HFFc6 (cell line): ENCODE results near the gene CD52. TPM values are rescaled to one million over a fixed set of nuclear protein-coding genes. Genes with fewer than 3 reads are reported as not detected.
A peak's percentile ranks its signal among the peaks of the same experiment; 100 is the strongest.

Source experiments
- DNase-seq: peaks from one replicate; pipeline ENCODE4 v3.0.0-alpha.2; 2018
- H3K27ac Mint-ChIP-seq: 2 replicates; pipeline ENCODE4 v1.8.0; 2020; ENCODE audit warnings: mild to moderate bottlenecking, mixed read lengths
- H3K27me3 Mint-ChIP-seq: 2 replicates; pipeline ENCODE4 v1.8.0; 2021; ENCODE audit warnings: mild to moderate bottlenecking, moderate library complexity, mixed read lengths; ENCODE audit not compliant: insufficient read depth
- H3K36me3 Mint-ChIP-seq: 2 replicates; pipeline ENCODE4 v1.8.0; 2021; ENCODE audit warnings: low read depth, mixed read lengths
- H3K4me1 Mint-ChIP-seq: 2 replicates; pipeline ENCODE4 v1.8.0; 2020; ENCODE audit warnings: low read depth, mixed read lengths
- H3K4me3 Mint-ChIP-seq: 2 replicates; pipeline ENCODE4 v1.8.0; 2020; ENCODE audit warnings: mild to moderate bottlenecking, moderate library complexity, mixed read lengths
- H3K9me3 Mint-ChIP-seq: 2 replicates; pipeline ENCODE4 v1.8.0; 2020; ENCODE audit warnings: mild to moderate bottlenecking, mixed read lengths
- total RNA-seq, 6 experiments: library from RNA; stranded (reverse); fragmentation: NEBNext Ultra II Directional; extraction: Animal tissue kit (Norgen Biotek cat#: 25700); gene quantifications; 2 replicates in 1 of 6; 3 replicates in 5 of 6; pipeline ENCODE4 v1.2.3, GENCODE V29; 2021
- TF ChIP-seq, protein P1 (sequence below): fragments of 200-600 bp; sonication (generic); IDR thresholded peaks from 2 replicates; pipeline ENCODE4 v1.5.0; 2021; ENCODE audit warnings: antibody characterized with exemption, mild to moderate bottlenecking

Gene CD52
- total RNA-seq, 6 experiments from 2014 or later: not detected

- Mint-ChIP-seq H3K9me3 (no peaks in the 10 kb centered on the region), H3K27me3 (peaks cover 6% of the 10 kb centered on the region), H3K36me3 (no peaks in the 10 kb centered on the region), H3K4me3 (peak overlapping the region; percentile 7; the same call in 1 of the 2 replicates), H3K4me1 (peaks cover 35% of the 10 kb centered on the region), H3K27ac (peak overlapping the region; percentile 64)
- DNase-seq: peak; percentile 92
- TF ChIP-seq, protein P1, sequence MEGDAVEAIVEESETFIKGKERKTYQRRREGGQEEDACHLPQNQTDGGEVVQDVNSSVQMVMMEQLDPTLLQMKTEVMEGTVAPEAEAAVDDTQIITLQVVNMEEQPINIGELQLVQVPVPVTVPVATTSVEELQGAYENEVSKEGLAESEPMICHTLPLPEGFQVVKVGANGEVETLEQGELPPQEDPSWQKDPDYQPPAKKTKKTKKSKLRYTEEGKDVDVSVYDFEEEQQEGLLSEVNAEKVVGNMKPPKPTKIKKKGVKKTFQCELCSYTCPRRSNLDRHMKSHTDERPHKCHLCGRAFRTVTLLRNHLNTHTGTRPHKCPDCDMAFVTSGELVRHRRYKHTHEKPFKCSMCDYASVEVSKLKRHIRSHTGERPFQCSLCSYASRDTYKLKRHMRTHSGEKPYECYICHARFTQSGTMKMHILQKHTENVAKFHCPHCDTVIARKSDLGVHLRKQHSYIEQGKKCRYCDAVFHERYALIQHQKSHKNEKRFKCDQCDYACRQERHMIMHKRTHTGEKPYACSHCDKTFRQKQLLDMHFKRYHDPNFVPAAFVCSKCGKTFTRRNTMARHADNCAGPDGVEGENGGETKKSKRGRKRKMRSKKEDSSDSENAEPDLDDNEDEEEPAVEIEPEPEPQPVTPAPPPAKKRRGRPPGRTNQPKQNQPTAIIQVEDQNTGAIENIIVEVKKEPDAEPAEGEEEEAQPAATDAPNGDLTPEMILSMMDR: no peak
Measured at GRCh38 chr1:26349188-26349876, 31.6 kb downstream of the CD52 start.

- no peak overlapping the region for H3K4me3 Mint-ChIP-seq
- peak overlapping the region; percentile 64 for H3K27ac Mint-ChIP-seq
- peaks cover 35% of the 10 kb centered on the region for H3K4me1 Mint-ChIP-seq
- H3K36me3 Mint-ChIP-seq: no peaks in the 10 kb centered on the region
- H3K27me3 Mint-ChIP-seq: peaks cover 9% of the 10 kb centered on the region
- H3K9me3 Mint-ChIP-seq: no peaks in the 10 kb centered on the region
- TF ChIP-seq, protein P1: no peak
- no peak for DNase-seq
Measured at GRCh38 chr1:26349877-26350244, 32.1 kb downstream of the CD52 start.

GRCh38 chr1:26350343-26350700, 32.6 kb downstream of the CD52 start:
- peak overlapping the region; percentile 64 for H3K27ac Mint-ChIP-seq
- peaks cover 6% of the 10 kb centered on the region for H3K27me3 Mint-ChIP-seq
- H3K4me1 Mint-ChIP-seq: peaks cover 35% of the 10 kb centered on the region
- H3K9me3 Mint-ChIP-seq: no peaks in the 10 kb centered on the region
- TF ChIP-seq, protein P1: no peak
- DNase-seq: no peak
- H3K4me3 Mint-ChIP-seq: peak overlapping the region; percentile 17; the same call in 1 of the 2 replicates
- H3K36me3 Mint-ChIP-seq: no peaks in the 10 kb centered on the region

- H3K27ac Mint-ChIP-seq: peak overlapping the region; percentile 64
- no peaks in the 10 kb centered on the region for H3K36me3 Mint-ChIP-seq
- peak overlapping the region; percentile 17; the same call in 1 of the 2 replicates for H3K4me3 Mint-ChIP-seq
- TF ChIP-seq, protein P1: no peak
- DNase-seq: peak; percentile 39
- peaks cover 10% of the 10 kb centered on the region for H3K27me3 Mint-ChIP-seq
- peaks cover 35% of the 10 kb centered on the region for H3K4me1 Mint-ChIP-seq
- H3K9me3 Mint-ChIP-seq: no peaks in the 10 kb centered on the region
Measured at GRCh38 chr1:26350701-26351589, 33.2 kb downstream of the CD52 start.

DNA sequence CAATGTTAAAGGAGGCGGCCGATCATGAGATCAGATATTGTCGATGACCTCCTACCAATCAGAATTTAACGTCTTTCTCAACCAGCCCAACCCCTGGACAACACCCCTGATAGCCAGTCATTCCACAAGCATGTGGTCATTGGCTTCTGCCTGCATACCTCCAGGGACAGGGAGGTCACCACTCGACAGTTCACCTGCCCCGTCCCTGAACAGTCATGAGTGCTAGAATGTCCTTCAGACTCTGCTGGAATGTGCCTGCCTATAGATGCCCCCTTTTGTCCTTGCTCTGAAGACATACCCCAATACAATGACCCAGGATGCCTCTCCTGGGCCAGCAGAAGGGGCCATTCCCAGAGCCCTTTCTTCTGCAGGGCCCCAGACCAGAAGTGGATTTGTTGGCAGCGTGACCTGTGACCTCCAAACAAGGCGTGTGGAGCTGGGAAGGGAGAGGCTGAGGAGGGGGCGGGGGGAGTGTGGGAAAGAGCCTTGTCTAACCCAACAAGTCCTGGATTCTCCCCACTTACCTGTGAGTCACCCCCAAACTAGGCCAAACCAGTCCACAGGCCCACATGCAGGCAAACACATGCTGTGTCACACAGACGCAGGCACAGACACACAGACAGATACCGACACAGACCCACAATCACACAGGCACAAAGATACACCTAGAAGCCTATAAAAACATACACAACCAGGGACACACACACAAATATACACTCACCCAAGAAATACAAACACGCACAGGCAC, 34.0 kb downstream of the CD52 start:
- Mint-ChIP-seq H3K4me3 (peak overlapping the region; percentile 13; the same call in 1 of the 2 replicates), H3K9me3 (no peaks in the 10 kb centered on the region), H3K27ac (peak overlapping the region; percentile 64), H3K27me3 (peaks cover 10% of the 10 kb centered on the region), H3K36me3 (no peaks in the 10 kb centered on the region), H3K4me1 (peaks cover 37% of the 10 kb centered on the region)
- TF ChIP-seq, protein P1: no peak
- DNase-seq: peak; percentile 83
